ENCODE results near the gene XPO6.

XPO6 gene

DNA sequence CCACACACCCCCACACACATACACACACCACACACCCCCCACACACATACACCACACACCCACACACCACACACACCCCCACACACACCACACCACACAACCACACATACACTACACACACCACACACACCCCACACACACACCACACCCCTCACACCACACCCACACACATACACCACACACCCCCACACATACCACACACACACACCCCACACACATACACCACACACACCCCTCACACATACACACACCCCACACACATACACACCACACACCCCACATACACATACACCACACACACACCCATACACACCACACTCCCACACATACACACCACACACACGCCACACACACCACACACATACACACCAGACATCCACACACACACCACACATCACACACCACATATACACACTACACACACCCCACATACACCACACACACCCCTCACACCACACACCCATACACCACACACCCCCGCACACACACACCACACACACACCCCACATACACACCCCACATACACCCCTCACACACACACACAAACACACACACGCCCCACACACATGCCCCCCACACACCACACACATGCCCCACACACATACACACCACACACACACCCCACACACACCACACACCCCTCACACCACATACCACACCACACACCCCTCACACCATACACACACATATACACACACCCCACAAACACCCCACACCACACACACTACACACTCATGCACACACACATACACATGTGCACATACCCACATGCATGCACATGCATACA is 122.4 kb downstream of the XPO6 start:
- DNase-seq (ENCODE audit: low read depth), result no peak

DNA sequence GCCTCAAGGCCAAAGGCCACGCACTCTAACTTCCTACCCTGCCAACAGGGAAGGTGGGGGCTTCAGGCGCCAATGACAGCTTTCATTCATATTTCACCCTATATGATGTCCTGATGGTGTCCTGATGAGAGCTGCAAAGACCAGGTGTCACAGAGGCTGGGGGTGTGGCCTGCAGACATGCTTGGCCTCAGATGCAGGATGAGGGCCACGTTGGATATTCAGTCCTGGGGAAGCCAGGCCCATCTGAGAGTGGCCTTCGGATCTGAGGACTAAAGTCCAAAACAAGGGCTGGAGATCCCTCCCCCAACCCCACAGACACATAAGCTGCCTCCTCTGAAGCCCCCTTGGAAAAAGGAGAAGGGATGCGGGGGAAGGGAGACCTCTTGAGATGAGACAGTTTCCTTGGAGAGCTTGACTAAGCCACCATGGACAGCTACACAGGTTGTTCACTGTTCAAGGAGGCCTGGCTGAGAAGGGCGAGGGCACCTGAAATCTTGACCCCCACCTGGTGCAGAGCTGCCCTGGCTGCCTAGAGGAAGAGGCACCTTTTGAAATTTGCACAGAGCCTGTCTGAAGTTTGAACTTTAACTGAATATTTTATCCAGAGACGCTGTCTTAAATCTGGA is 124.0 kb downstream of the XPO6 start:
- DNase-seq (ENCODE audit: low read depth), result no peak

- no peak for DNase-seq (ENCODE audit: low read depth)
Observed at GRCh38 chr16:28087140-28087660, 124.6 kb downstream of the XPO6 start.

DNA sequence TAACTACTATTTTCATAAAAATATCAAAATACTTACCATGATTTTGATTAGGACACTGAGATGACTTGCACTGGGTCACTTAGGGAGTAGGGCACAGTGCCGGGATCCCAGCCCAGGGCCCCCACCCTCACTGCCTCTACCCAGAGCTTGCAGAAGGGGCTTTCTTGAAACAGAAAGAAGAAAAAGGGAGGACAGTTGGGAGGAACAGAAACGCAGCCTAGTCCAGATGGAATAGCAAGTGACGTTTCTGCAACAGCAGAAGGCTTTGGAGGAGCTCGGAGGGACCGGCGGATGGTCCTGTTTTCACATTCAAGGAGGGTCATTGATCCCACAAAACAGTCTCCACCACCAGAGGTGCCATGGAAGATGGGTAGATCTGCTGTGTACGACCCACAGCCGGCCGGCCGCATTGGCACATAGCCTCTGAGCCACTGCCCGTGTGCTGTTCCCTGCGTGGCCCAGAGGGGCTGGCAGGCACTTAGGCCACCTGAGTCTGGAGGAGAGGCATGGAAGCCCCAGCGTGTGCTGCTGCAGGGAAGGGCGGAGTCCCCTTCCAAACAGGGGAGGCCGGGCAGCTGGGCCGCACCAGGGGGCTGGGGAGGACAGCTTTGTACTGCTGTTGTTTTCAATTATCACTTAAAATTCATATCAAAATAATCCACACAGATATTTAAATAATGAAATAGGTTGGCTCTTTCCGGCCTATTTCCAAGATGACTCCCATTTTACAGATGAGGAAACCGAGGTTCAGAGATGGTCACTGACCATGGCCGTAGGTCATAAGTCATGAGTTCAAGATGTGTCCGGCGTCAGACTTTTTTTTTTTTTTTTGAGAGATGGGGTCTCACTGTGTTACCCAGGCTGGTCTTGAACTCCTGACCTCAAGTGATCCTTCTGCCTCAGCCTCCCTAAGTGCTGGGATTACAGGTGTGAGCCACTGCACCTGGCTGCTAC is 125.3 kb downstream of the XPO6 start:
- no peak for DNase-seq (ENCODE audit: low read depth)

DNA sequence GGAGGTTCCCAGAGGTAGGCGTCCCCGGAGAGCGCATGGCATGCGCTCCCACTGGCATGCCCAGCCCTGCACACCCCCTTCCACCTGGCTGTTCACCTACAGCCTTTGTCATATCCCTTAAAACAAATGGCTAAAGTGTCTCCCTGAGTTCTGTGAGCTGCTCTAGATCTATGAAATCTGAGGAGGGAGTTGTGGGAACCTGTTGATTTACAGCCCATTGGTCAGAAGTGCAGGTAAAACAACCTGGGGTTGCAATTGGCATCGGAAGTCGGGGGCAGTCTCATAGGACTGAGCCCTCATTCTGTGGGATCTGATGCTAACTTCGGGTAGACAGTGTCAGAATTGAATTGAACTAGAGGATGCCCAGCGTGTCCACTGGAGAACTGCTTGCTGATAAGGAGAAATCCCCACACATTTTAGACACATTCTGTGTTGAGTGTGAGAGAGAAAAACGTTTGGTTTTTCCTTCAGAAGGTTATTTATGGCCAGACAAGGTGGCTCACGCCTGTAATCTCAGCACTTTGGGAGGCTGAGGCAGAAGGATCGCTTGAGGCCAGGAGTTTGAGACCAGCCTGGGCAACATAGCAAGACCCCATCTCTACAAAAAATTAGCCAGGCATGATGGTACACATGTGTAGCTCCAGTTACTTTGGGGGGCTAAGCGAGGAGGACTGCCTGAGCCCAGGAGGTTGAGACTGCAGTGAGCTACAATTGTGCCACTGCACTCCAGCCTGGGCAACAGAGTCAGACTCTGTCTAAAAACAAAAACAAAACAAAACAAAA is 126.2 kb downstream of the XPO6 start:
- no peak for DNase-seq (ENCODE audit: low read depth)

DNA sequence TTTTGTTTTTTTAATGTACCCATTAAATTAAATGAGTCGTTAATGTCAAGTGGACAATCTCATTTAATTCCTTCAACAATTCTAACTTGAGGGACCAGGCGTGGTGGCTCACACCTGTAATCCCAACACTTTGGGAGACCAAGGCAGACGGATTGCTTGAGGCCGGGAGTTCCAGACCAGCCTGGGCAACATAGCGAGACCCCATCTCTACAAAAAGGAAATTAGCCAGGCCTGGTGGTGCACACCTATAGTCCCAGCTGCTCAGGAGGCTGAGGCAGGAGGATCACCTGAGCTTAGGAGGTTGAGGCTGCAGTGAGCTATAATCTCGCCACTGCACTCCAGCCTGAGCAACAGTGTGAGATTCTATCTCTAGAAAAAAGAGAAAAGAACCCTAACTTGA is 127.6 kb downstream of the XPO6 start:
- no peak for DNase-seq (ENCODE audit: low read depth)

GRCh38 chr16:28082624-28083023 is 129.1 kb downstream of the XPO6 start:
- no peak for DNase-seq (ENCODE audit: low read depth)

GRCh38 chr16:28081391-28081968 is 130.3 kb downstream of the XPO6 start:
- DNase-seq (ENCODE audit: low read depth), result no peak

GRCh38 chr16:28078261-28078660 is 133.5 kb downstream of the XPO6 start:
- no peak for DNase-seq (ENCODE audit: low read depth)

DNA sequence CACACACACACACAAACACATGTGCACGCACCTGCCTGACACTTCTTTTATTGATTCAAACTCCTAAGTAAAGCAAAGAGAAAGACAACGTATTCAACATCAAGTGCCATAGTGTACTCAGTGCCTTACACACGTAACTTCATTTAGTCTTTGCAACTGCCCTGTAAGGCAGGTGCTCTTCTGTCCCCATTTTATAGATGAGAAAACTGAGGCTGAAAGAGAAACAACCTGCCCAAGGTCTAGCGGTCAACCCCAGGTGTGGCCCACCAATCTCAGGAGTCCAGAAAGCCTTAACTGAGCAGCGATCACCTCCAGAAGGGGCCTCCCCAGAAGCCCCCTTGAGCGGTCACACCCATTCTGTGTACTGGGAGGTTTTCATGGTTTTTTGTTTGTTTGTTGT is 137.9 kb downstream of the XPO6 start:
- no peak for DNase-seq (ENCODE audit: low read depth)

GRCh38 chr16:28072087-28072486 is 139.7 kb downstream of the XPO6 start:
- DNase-seq (ENCODE audit: low read depth), result no peak

DNA sequence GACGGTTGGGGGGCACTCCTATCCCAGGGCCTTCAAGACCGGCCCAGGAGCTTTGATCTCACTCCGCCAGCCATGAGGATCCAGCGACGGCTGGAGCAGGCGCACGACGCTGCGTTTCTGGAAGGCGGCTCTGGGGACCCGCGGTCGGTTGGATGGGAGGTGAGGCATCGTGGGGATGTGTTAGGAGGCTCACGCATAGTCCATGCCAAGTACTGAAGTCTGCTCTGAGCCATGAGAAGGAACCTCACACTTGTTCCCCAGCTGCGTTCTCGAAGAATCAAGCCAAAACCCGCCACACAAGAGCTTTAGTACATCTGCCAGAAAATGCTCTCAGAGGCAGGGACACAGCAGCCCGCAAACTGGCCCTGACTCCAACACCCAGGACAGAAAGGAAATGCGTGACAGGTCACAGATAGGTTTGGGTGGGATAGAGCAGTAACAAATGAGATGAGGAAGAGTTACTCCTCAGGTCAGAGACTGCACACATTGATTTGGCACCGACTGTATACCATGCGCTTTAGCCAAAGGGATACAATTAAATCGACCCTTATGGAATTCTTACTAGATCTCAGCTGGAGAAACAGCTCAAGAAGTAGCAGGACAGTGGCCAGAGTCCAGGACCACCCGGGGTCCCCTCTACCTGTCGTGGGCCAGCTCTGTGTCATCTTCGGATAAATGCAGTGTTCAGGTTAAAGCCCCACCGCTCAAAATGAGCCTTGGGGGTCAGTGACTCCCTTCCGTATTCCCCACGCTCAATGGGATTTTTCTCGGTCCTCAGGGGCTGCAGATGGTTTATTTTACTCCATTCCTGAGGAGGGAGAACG is 141.6 kb downstream of the XPO6 start:
- no peak for DNase-seq (ENCODE audit: low read depth)

DNA sequence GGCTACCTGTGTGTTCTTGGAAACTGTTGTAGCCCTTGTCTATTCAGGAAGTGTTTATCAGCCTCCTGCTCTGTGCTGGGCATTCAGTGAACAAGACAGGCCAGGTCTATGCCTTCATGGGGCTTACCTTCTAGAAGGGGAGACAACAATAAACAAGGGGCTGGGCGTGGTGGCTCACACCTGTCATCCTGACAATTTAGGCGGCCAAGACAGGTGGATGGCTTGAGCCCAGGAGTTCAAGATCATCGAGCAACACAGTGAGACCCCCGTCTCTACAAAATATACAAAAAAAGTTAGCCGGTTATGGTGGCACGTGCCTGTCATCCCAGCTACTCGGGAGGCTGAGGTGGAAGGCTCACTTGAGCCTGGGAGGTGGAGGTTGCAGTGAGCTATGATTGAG is 142.8 kb downstream of the XPO6 start:
- DNase-seq (ENCODE audit: low read depth), result no peak

GRCh38 chr16:28067604-28068379 is 144.0 kb downstream of the XPO6 start:
- DNase-seq (ENCODE audit: low read depth), result no peak

- DNase-seq (ENCODE audit: low read depth), result no peak
Observed at GRCh38 chr16:28064706-28065249, 147.0 kb downstream of the XPO6 start.

GRCh38 chr16:28064150-28064549 is 147.6 kb downstream of the XPO6 start:
- no peak for DNase-seq (ENCODE audit: low read depth)

DNA sequence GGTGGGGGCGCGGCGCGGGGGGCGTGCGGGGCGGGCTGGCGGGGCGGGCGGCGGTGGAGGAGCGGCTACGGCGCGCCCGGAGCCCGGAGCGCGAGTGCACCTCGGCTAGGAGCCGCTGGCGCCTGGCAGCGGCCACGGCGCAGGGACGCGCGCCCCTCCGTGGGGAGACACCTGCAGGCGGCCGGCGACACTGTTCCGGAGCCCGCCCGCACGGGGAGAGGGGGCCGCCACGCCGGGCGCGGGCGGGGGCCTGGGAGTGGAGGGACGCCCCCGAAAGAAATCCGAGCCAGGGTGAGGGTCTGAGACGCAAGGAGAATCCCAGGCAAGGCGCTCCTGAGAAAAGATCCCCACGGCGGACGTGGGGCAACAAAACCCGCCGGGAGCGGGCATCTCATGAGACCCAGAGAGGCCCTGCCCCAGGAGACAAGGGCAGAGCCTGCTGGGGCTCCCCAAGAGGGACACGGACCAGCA is 148.1 kb downstream of the XPO6 start, which contains the start of gene GSG1L:
TSS of gene GSG1L (minus strand) at position 124 of the 471 bp plus-strand sequence. CDS start 290 bp downstream, outside the sequence.
- no peak for DNase-seq (ENCODE audit: low read depth)

- no peak for DNase-seq (ENCODE audit: low read depth)
Observed at GRCh38 chr16:28062847-28063521, 148.8 kb downstream of the XPO6 start.
